Body of pancreas (tissue), 4 donors: ENCODE results near the gene NAXE. TPM values are rescaled to one million over a fixed set of nuclear protein-coding genes. Genes with fewer than 3 reads are reported as not detected.
A peak's percentile ranks its signal among the peaks of the same experiment; 100 is the strongest.

ENCODE experiments used
- ATAC-seq: fragments of 150-250 bp; one replicate; pipeline ENCODE4 v1.9.1; 2016
- DNase-seq, 4 donors: peaks; one replicate each; pipeline ENCODE4 v3.0.0-alpha.2; 2019
- H3K27ac ChIP-seq, 4 donors: fragments of 200-600 bp; sonication (generic); 1 replicate in 3 of 4; 2 replicates in 1 of 4; pipeline versions ENCODE4 v1.5.1 to v1.6.1; 2016 to 2019; ENCODE audit warnings: mild to moderate bottlenecking in 1 of 4, mixed read lengths in 1 of 4, moderate library complexity in 1 of 4
- H3K27me3 ChIP-seq, 2 donors: fragments of 200-600 bp; sonication (generic); one replicate each; pipeline ENCODE4 v1.6.0; 2016; ENCODE audit warnings: mild to moderate bottlenecking in 1 of 2
- H3K36me3 ChIP-seq, 2 donors: fragments of 200-600 bp; sonication (generic); replicated peaks in 1 of 2; 2 replicates each; pipeline ENCODE4 v1.5.1; 2016; ENCODE audit warnings: low read depth in 2 of 2; ENCODE audit not compliant: insufficient read depth in 1 of 2
- H3K4me1 ChIP-seq: fragments of 200-600 bp; sonication (generic); one replicate; pipeline ENCODE4 v1.6.0; 2016
- H3K4me3 ChIP-seq, 2 donors: fragments of 200-600 bp; sonication (generic); 1 replicate in 1 of 2; 2 replicates in 1 of 2; pipeline ENCODE4 v1.5.1; 2016 to 2019
- H3K9me3 ChIP-seq, 3 donors: fragments of 200-600 bp; sonication (generic); 1 replicate in 2 of 3; 2 replicates in 1 of 3; pipeline ENCODE4 v1.5.1; 2016
- CTCF ChIP-seq, 7 experiments: fragments of 450-650 bp in 4 of 7; fragments of 200-600 bp in 3 of 7; sonication (generic) in 3 of 7; IDR thresholded peaks; one replicate each; pipeline ENCODE4 v1.5.1; 2016 to 2019; ENCODE audit warnings: antibody characterized with exemption in 7 of 7
- POLR2A ChIP-seq, 3 donors: fragments of 450-650 bp; IDR thresholded peaks; one replicate each; pipeline ENCODE4 v1.6.1; 2016; ENCODE audit warnings: antibody characterized with exemption in 3 of 3, mild to moderate bottlenecking in 2 of 3
- WGBS, 2 donors: methylation state at CpG; one replicate each; pipeline ENCODE4 v1.1.5; 2017; 5-methylcytosine and 5-hydroxymethylcytosine counted together
- intact Hi-C: fragments of 100-400 bp; cut with DNase I; formaldehyde crosslinking; loops from one replicate; pipeline ENCODE4 v1.15.1; 2023
- total RNA-seq, 2 donors: library from RNA; depleted of rRNA; stranded (reverse); fragments of >200 nt; gene quantifications; one replicate each; pipeline ENCODE4 v1.1.0, GENCODE V29; 2016

The NAXE gene
- total RNA-seq, 2 donors from 2014 or later, result 46.1 to 62.8 TPM

- Histone ChIP-seq H3K4me1 (peaks cover 16% of the 10 kb centered on the region), H3K36me3 (no peaks in the 10 kb centered on the region), H3K9me3 (no peaks in the 10 kb centered on the region), H3K27ac (no peak overlapping the region), H3K4me3 (no peak overlapping the region), H3K27me3 (no peaks in the 10 kb centered on the region)
- no peak for TF ChIP-seq POLR2A (IDR thresholded peaks at IDR 0.05)
- TF ChIP-seq CTCF (IDR thresholded peaks at IDR 0.05), result no peak
- 65 to 70% methylated on average over 5 of the region's 5 CpGs for WGBS, 2 donors
- no peak for ATAC-seq
- intact Hi-C loops, result loop anchor here (10.0 kb wide), 1 partner anchor 135 kb away; no protein-coding TSS in a partner anchor
- no peak for DNase-seq
Observed at GRCh38 chr1:156589546-156589945, 2.0 kb upstream of the NAXE start.

- intact Hi-C loops, result no loop called here
- WGBS, 2 donors, result 85 to 86% methylated on average over 10 of the region's 10 CpGs
- Histone ChIP-seq H3K4me1 (peaks cover 16% of the 10 kb centered on the region), H3K27me3 (no peaks in the 10 kb centered on the region), H3K27ac (peak overlapping the region; percentile 76 to 86 (median 80)), H3K9me3 (no peaks in the 10 kb centered on the region), H3K36me3 (no peaks in the 10 kb centered on the region), H3K4me3 (no peak overlapping the region)
- DNase-seq (no peak), ATAC-seq (no peak)
- TF ChIP-seq POLR2A (IDR thresholded peaks at IDR 0.05) (no peak), CTCF (IDR thresholded peaks at IDR 0.05) (no peak)
Observed at GRCh38 chr1:156590326-156591180, 1.0 kb upstream of the NAXE start.

DNA sequence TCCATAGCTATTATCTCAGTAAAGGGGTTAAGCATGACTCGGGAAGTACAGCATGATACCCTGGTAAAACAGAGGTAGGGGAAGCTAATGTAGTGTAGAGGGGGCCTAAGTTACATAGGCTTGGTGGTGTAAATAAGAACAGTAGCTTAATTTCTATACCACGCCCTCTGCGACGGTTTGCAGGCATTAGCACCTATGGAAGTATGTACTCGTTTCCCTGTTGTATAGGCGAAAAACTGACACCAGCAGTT, 470 bp upstream of the NAXE start:
- peak overlapping the region; percentile 76 to 86 (median 80) for H3K27ac ChIP-seq
- H3K36me3 ChIP-seq, result peaks cover 0 to 2% of the 10 kb centered on the region in 2 donors
- H3K27me3 ChIP-seq, result no peaks in the 10 kb centered on the region
- no peak for TF ChIP-seq POLR2A (IDR thresholded peaks at IDR 0.05)
- no peak for TF ChIP-seq CTCF (IDR thresholded peaks at IDR 0.05)
- no peak overlapping the region for H3K4me3 ChIP-seq
- ATAC-seq (no peak), DNase-seq (no peak)
- WGBS, 2 donors, result 15 to 18% methylated on average over 6 of the region's 6 CpGs
- peaks cover 16% of the 10 kb centered on the region for H3K4me1 ChIP-seq
- H3K9me3 ChIP-seq, result no peaks in the 10 kb centered on the region
- intact Hi-C loops, result no loop called here

GRCh38 chr1:156592158-156592909, 758 bp downstream of the NAXE start:
- ATAC-seq, result no peak
- Histone ChIP-seq H3K4me1 (peaks cover 16% of the 10 kb centered on the region), H3K27me3 (no peaks in the 10 kb centered on the region), H3K27ac (peak overlapping the region; percentile 76 to 86 (median 80)), H3K4me3 (peak overlapping the region; percentile 34 to 82), H3K36me3 (peaks cover 0 to 3% of the 10 kb centered on the region in 2 donors), H3K9me3 (no peaks in the 10 kb centered on the region)
- intact Hi-C loops, result no loop called here
- TF ChIP-seq CTCF (IDR thresholded peaks at IDR 0.05), result no peak
- TF ChIP-seq POLR2A (IDR thresholded peaks at IDR 0.05), result no peak
- 47 to 69% methylated on average over 12 to 16 of the region's 16 CpGs for WGBS, 2 donors
- DNase-seq, result no peak
